COR-L47 (cell line): Measurements from ENCODE around the gene BPI.
"Not testable (repeated sequence)": the region's sequence is repeated elsewhere in the genome, so short reads cannot be mapped to it uniquely, and the experiment has no call there.

Experiments used
- DNase-seq: peaks from one replicate; lab custom pipeline; 2025; lab: John Stamatoyannopoulos, UW

The BPI gene

GRCh38 chr20:38363004-38363747, 59.2 kb downstream of the BPI start:
- DNase-seq = no peak

- no peak for DNase-seq
Observed at GRCh38 chr20:38369389-38369788, 65.4 kb downstream of the BPI start.

- DNase-seq = no peak
Observed at GRCh38 chr20:38372806-38373205, 68.8 kb downstream of the BPI start.

- DNase-seq = no peak
Observed at GRCh38 chr20:38373231-38373867, 69.4 kb downstream of the BPI start.

GRCh38 chr20:38373898-38374297, 69.9 kb downstream of the BPI start:
- DNase-seq = no peak

GRCh38 chr20:38377039-38377685, 73.2 kb downstream of the BPI start:
- no peak for DNase-seq

GRCh38 chr20:38377838-38378237, 73.9 kb downstream of the BPI start:
- not testable (repeated sequence) for DNase-seq

- no peak for DNase-seq
Observed at GRCh38 chr20:38383147-38383546, 79.2 kb downstream of the BPI start.

GRCh38 chr20:38386004-38386403, 82.0 kb downstream of the BPI start:
- no peak for DNase-seq

GRCh38 chr20:38386851-38387250, 82.9 kb downstream of the BPI start:
- DNase-seq = no peak
